GM19328 (cell line): ENCODE measurements around the gene LIPC.

Experiments
- ATAC-seq: cut with Tn5 transposase; IDR thresholded peaks from one replicate; pipeline ENCODE4 v1.9.1; 2021; ENCODE audit warnings: mild to moderate bottlenecking, moderate library complexity; ENCODE audit not compliant: unreplicated experiment

The LIPC gene

GRCh38 chr15:58431221-58432149 is at the start of gene LIPC:
Gene LIPC, plus strand, starts transcription at chr15:58431991. Its CDS starts 42 bp downstream, at chr15:58432033.
- no peak for ATAC-seq

GRCh38 chr15:58383876-58384275 is 47.9 kb upstream of the LIPC start:
- ATAC-seq, result no peak

GRCh38 chr15:58384667-58385066 is 47.1 kb upstream of the LIPC start:
- ATAC-seq, result no peak

GRCh38 chr15:58386081-58386480 is 45.7 kb upstream of the LIPC start:
- no peak for ATAC-seq

GRCh38 chr15:58386641-58387040 is 45.1 kb upstream of the LIPC start:
- ATAC-seq, result no peak

GRCh38 chr15:58387130-58387529 is 44.7 kb upstream of the LIPC start:
- no peak for ATAC-seq

- no peak for ATAC-seq
Measured at GRCh38 chr15:58388211-58388610, 43.6 kb upstream of the LIPC start.

GRCh38 chr15:58390118-58390517 is 41.7 kb upstream of the LIPC start:
- no peak for ATAC-seq

- ATAC-seq, result no peak
Measured at GRCh38 chr15:58390655-58391054, 41.1 kb upstream of the LIPC start.

- ATAC-seq, result no peak
Measured at GRCh38 chr15:58391088-58391487, 40.7 kb upstream of the LIPC start.

GRCh38 chr15:58392141-58392540 is 39.6 kb upstream of the LIPC start:
- ATAC-seq, result no peak

- ATAC-seq, result no peak
Measured at GRCh38 chr15:58392611-58393161, 39.1 kb upstream of the LIPC start.

- no peak for ATAC-seq
Measured at GRCh38 chr15:58393241-58393662, 38.5 kb upstream of the LIPC start.

GRCh38 chr15:58396181-58396580 is 35.6 kb upstream of the LIPC start:
- ATAC-seq, result no peak

- no peak for ATAC-seq
Measured at GRCh38 chr15:58398071-58398470, 33.7 kb upstream of the LIPC start.

GRCh38 chr15:58398643-58399042 is 33.1 kb upstream of the LIPC start:
- ATAC-seq, result no peak

GRCh38 chr15:58399739-58400138 is 32.1 kb upstream of the LIPC start:
- no peak for ATAC-seq

GRCh38 chr15:58401276-58401675 is 30.5 kb upstream of the LIPC start:
- ATAC-seq, result no peak

GRCh38 chr15:58401991-58402649 is 29.7 kb upstream of the LIPC start:
- ATAC-seq, result no peak

- ATAC-seq, result no peak
Measured at GRCh38 chr15:58403581-58403980, 28.2 kb upstream of the LIPC start.

- ATAC-seq, result no peak
Measured at GRCh38 chr15:58404020-58404419, 27.8 kb upstream of the LIPC start.

- no peak for ATAC-seq
Measured at GRCh38 chr15:58404722-58405121, 27.1 kb upstream of the LIPC start.
